Osteocyte (in vitro differentiated cells): ENCODE data around the gene RIMKLA. TPM values are rescaled to one million over a fixed set of nuclear protein-coding genes. Genes with fewer than 3 reads are reported as not detected.

Experiments
- DNase-seq: peaks from one replicate; pipeline ENCODE4 v3.0.0; 2021; ENCODE audit warnings: mixed read lengths; ENCODE audit not compliant: unreplicated experiment; ENCODE audit errors: extremely low spot score
- H3K27ac Mint-ChIP-seq: one replicate; pipeline ENCODE4 v1.8.0; 2021; ENCODE audit warnings: mild to moderate bottlenecking, mixed read lengths; ENCODE audit not compliant: unreplicated experiment
- H3K27me3 Mint-ChIP-seq: one replicate; pipeline ENCODE4 v1.8.0; 2021; ENCODE audit warnings: mixed read lengths; ENCODE audit not compliant: unreplicated experiment
- H3K36me3 Mint-ChIP-seq: one replicate; pipeline ENCODE4 v1.8.0; 2021; ENCODE audit warnings: mixed read lengths; ENCODE audit not compliant: unreplicated experiment
- H3K4me1 Mint-ChIP-seq: one replicate; pipeline ENCODE4 v1.8.0; 2021; ENCODE audit warnings: mixed read lengths; ENCODE audit not compliant: unreplicated experiment
- H3K4me3 Mint-ChIP-seq: one replicate; pipeline ENCODE4 v1.8.0; 2021; ENCODE audit warnings: mild to moderate bottlenecking, moderate library complexity, mixed read lengths; ENCODE audit not compliant: unreplicated experiment
- H3K9me3 Mint-ChIP-seq: one replicate; pipeline ENCODE4 v1.8.0; 2021; ENCODE audit warnings: mixed read lengths; ENCODE audit not compliant: unreplicated experiment
- total RNA-seq: library from RNA; stranded (reverse); gene quantifications from 2 replicates; pipeline ENCODE4 v1.2.1, GENCODE V29; 2021
- TF ChIP-seq, protein P1 (sequence below): fragments of 200-600 bp; sonication (generic); IDR thresholded peaks from 2 replicates; pipeline ENCODE4 v1.5.0; 2021; ENCODE audit warnings: antibody characterized with exemption, mild to moderate bottlenecking, moderate library complexity

Gene RIMKLA
- total RNA-seq, 1 donor from 2014 or later: not detected

DNA sequence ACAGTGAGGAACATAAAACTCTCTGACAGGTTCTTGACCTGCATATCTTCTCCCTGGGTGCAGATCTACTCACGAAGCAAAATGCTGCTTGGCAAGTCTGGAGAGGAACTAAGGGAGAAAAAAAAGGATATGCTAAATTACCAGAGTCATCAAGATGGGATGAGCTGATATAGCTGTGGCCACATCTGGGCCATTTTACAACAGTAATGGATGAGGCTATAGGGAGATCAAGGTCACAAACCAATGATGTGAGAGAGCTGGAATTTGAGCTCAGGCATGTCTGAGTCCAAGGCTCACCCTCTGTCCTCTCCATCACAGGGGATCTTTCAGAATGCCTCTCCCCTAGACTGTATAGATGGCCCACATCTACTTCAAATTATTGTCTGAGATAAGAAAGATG, 49.0 kb downstream of the RIMKLA start:
- TF ChIP-seq, protein P1, sequence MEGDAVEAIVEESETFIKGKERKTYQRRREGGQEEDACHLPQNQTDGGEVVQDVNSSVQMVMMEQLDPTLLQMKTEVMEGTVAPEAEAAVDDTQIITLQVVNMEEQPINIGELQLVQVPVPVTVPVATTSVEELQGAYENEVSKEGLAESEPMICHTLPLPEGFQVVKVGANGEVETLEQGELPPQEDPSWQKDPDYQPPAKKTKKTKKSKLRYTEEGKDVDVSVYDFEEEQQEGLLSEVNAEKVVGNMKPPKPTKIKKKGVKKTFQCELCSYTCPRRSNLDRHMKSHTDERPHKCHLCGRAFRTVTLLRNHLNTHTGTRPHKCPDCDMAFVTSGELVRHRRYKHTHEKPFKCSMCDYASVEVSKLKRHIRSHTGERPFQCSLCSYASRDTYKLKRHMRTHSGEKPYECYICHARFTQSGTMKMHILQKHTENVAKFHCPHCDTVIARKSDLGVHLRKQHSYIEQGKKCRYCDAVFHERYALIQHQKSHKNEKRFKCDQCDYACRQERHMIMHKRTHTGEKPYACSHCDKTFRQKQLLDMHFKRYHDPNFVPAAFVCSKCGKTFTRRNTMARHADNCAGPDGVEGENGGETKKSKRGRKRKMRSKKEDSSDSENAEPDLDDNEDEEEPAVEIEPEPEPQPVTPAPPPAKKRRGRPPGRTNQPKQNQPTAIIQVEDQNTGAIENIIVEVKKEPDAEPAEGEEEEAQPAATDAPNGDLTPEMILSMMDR: no peak
- no peak for DNase-seq
- Mint-ChIP-seq H3K4me3 (no peak overlapping the region), H3K27ac (no peak overlapping the region), H3K36me3 (no peaks in the 10 kb centered on the region), H3K9me3 (no peaks in the 10 kb centered on the region), H3K4me1 (no peaks in the 10 kb centered on the region), H3K27me3 (peaks cover 21% of the 10 kb centered on the region)

DNA sequence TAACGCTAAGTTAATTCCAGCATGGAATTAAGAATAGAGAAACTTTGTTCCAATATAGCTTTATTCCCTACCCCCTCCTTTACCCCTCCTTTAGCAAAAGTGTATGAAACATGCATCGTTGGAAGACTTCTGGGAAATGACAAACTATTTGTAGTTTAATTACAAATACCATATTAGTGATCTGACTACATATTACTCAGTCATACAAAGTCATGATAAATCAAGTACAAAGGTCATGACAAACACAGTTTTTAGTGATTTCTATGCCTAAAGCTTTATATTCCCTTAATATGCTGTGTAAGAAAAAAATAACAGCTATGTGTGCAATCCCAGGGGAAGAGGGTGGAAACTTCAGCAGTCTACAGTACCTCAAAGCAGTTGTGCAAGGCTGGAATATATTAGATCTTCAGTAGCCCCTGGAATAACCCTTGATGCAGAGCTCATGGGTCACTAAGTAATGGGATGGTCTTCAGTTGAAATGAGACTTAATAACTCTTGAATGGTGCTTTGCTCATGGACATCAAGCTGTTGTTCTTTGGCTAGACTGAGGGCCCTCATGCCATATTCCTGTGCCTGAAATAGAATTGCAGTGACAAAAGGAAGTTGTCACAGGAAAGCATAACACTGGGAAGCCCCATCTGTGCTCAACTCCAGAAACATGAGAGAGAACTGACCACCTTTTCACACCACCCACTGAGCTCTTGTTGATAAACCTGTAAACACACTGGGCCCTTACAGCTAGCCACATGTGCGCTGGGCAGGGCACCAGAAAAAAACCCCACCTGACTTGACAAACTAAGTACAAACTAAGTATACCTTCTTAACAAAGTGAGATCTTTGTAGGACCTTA, 49.9 kb downstream of the RIMKLA start:
- Mint-ChIP-seq H3K9me3 (no peaks in the 10 kb centered on the region), H3K4me1 (no peaks in the 10 kb centered on the region)

DNA sequence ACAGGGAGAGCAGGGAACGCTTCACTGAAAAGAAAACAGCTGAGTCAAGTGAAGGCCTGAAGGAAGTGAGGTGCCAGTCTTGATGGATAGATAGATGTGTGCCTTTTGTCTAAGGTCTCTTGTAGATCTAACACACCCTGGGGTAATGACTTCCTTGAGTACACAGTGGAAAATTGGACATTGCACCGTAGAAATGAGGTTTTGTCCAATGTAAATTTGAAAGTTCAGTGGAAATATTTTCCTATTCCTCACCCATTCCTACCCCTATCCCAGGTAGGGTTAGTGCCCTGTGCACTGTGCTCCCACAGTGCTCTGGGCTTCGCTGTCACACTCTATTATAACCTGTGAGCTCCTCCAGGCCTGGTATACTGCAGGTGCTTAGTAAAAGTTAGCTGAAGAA, 50.9 kb downstream of the RIMKLA start:
- no peak for DNase-seq
- Mint-ChIP-seq H3K9me3 (no peaks in the 10 kb centered on the region), H3K4me3 (no peak overlapping the region), H3K4me1 (no peaks in the 10 kb centered on the region), H3K36me3 (no peaks in the 10 kb centered on the region), H3K27me3 (peaks cover 18% of the 10 kb centered on the region), H3K27ac (no peak overlapping the region)
- TF ChIP-seq, protein P1: no peak

More for the DNA sequence above, 49.9 kb downstream of the RIMKLA start:
- Mint-ChIP-seq H3K27me3 (peaks cover 18% of the 10 kb centered on the region), H3K4me3 (no peak overlapping the region), H3K36me3 (no peaks in the 10 kb centered on the region), H3K27ac (no peak overlapping the region)
- TF ChIP-seq, protein P1: no peak
- no peak for DNase-seq

DNA sequence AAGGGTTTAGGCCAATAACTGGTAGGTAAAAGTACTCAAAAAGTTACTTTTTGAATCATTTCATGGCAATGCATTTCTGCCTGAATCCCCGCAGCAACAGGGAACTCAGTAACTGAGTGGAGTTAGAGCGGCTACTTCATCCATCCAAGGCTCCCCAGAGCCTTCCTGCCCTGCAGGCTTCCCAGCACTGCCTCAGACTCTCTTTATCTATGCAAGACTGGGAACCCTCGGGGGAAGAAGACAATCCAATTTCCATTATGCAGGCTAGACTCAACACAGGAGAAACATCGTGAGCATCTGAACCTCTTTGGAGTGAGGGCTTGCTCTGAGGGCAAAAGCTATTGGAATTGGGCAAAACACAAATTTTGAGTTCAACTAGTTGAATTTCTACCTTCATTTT, 52.1 kb downstream of the RIMKLA start:
- Mint-ChIP-seq H3K27ac (no peak overlapping the region), H3K4me3 (no peak overlapping the region), H3K9me3 (no peaks in the 10 kb centered on the region), H3K27me3 (peaks cover 18% of the 10 kb centered on the region), H3K36me3 (no peaks in the 10 kb centered on the region), H3K4me1 (no peaks in the 10 kb centered on the region)
- peak; percentile 6 for DNase-seq
- TF ChIP-seq, protein P1: no peak

DNA sequence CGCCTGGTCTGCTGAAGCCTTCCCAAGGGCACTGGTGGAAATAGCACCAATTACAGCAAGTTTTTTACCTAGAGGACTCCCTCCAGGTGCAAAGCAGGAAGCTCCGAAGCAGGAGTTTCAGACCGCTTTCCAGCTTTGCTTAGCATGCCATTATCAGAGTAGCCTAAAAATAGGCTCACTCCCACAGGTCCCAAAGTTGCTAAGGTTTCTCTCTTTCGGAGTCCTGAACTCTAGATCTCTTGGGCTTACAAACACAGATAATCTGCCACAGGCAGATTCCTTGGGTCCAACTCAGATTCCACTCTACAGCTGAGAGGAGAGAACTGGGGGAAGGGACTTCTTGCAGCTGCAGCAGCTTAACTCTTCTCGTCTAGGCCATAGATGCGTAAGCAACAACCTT, 52.8 kb downstream of the RIMKLA start:
- Mint-ChIP-seq H3K4me1 (no peaks in the 10 kb centered on the region), H3K27me3 (peaks cover 18% of the 10 kb centered on the region), H3K36me3 (no peaks in the 10 kb centered on the region), H3K4me3 (no peak overlapping the region), H3K9me3 (no peaks in the 10 kb centered on the region), H3K27ac (no peak overlapping the region)
- peak; percentile 40 for DNase-seq
- TF ChIP-seq, protein P1: no peak
